GM19023 (cell line): ENCODE measurements around the gene CCNI2.

ENCODE experiments used
- ATAC-seq: cut with Tn5 transposase; IDR thresholded peaks from one replicate; pipeline ENCODE4 v1.9.1; 2021; ENCODE audit warnings: mild to moderate bottlenecking, moderate library complexity; ENCODE audit not compliant: unreplicated experiment

CCNI2 gene

GRCh38 chr5:132746954-132747615, at the start of gene CCNI2:
CCNI2 (plus strand) TSS chr5:132747426; CDS start chr5:132747496, 70 bp downstream.
- ATAC-seq: peak; percentile 54

- no peak for ATAC-seq
These were observed 42.4 kb upstream of the CCNI2 start for GRCh38 chr5:132704875-132705274.

GRCh38 chr5:132708645-132709044, 38.6 kb upstream of the CCNI2 start:
- ATAC-seq: no peak

- no peak for ATAC-seq
These were observed 32.5 kb upstream of the CCNI2 start for GRCh38 chr5:132714456-132715307.

- no peak for ATAC-seq
These were observed 28.5 kb upstream of the CCNI2 start for GRCh38 chr5:132718544-132719312.

GRCh38 chr5:132725745-132726144, 21.5 kb upstream of the CCNI2 start:
- no peak for ATAC-seq

GRCh38 chr5:132729896-132730295, 17.3 kb upstream of the CCNI2 start:
- no peak for ATAC-seq

- no peak for ATAC-seq
These were observed 13.6 kb upstream of the CCNI2 start for GRCh38 chr5:132733499-132734148.

- ATAC-seq: no peak
These were observed 12.5 kb upstream of the CCNI2 start for GRCh38 chr5:132734687-132735086.

- peak; percentile 91 for ATAC-seq
These were observed 10.1 kb upstream of the CCNI2 start, which contains the start of gene KIF3A for GRCh38 chr5:132736853-132737833. KIF3A (minus strand) TSS chr5:132737546; CDS start chr5:132737419, 127 bp downstream.

- ATAC-seq: no peak
These were observed 9.1 kb upstream of the CCNI2 start for GRCh38 chr5:132737982-132738681.

- ATAC-seq: no peak
These were observed 8.0 kb upstream of the CCNI2 start for GRCh38 chr5:132739232-132739631.

GRCh38 chr5:132742158-132742557, 5.1 kb upstream of the CCNI2 start:
- ATAC-seq: no peak

GRCh38 chr5:132742626-132743025, 4.6 kb upstream of the CCNI2 start:
- no peak for ATAC-seq

- no peak for ATAC-seq
These were observed 2.6 kb upstream of the CCNI2 start for GRCh38 chr5:132744659-132745058.

- no peak for ATAC-seq
These were observed 653 bp upstream of the CCNI2 start for GRCh38 chr5:132746592-132746953.

- ATAC-seq: peak; percentile 12
These were observed 602 bp downstream of the CCNI2 start for GRCh38 chr5:132747616-132748440.

GRCh38 chr5:132748522-132749000, 1.3 kb downstream of the CCNI2 start:
- ATAC-seq: no peak
